Body of pancreas (tissue), 4 donors: ENCODE data around the gene DCLK3. TPM values are rescaled to one million over a fixed set of nuclear protein-coding genes. Genes with fewer than 3 reads are reported as not detected.

Experiments used
- ATAC-seq: fragments of 150-250 bp; one replicate; pipeline ENCODE4 v1.9.1; 2016
- DNase-seq, 4 donors: peaks; one replicate each; pipeline ENCODE4 v3.0.0-alpha.2; 2019
- H3K27ac ChIP-seq, 4 donors: fragments of 200-600 bp; sonication (generic); 1 replicate in 3 of 4; 2 replicates in 1 of 4; pipeline versions ENCODE4 v1.5.1 to v1.6.1; 2016 to 2019; ENCODE audit warnings: mild to moderate bottlenecking in 1 of 4, mixed read lengths in 1 of 4, moderate library complexity in 1 of 4
- H3K27me3 ChIP-seq, 2 donors: fragments of 200-600 bp; sonication (generic); one replicate each; pipeline ENCODE4 v1.6.0; 2016; ENCODE audit warnings: mild to moderate bottlenecking in 1 of 2
- H3K36me3 ChIP-seq, 2 donors: fragments of 200-600 bp; sonication (generic); replicated peaks in 1 of 2; 2 replicates each; pipeline ENCODE4 v1.5.1; 2016; ENCODE audit warnings: low read depth in 2 of 2; ENCODE audit not compliant: insufficient read depth in 1 of 2
- H3K4me1 ChIP-seq: fragments of 200-600 bp; sonication (generic); one replicate; pipeline ENCODE4 v1.6.0; 2016
- H3K4me3 ChIP-seq, 2 donors: fragments of 200-600 bp; sonication (generic); 1 replicate in 1 of 2; 2 replicates in 1 of 2; pipeline ENCODE4 v1.5.1; 2016 to 2019
- H3K9me3 ChIP-seq, 3 donors: fragments of 200-600 bp; sonication (generic); 1 replicate in 2 of 3; 2 replicates in 1 of 3; pipeline ENCODE4 v1.5.1; 2016
- POLR2A ChIP-seq, 3 donors: fragments of 450-650 bp; IDR thresholded peaks; one replicate each; pipeline ENCODE4 v1.6.1; 2016; ENCODE audit warnings: antibody characterized with exemption in 3 of 3, mild to moderate bottlenecking in 2 of 3
- WGBS, 2 donors: methylation state at CpG; one replicate each; pipeline ENCODE4 v1.1.5; 2017; 5-methylcytosine and 5-hydroxymethylcytosine counted together
- intact Hi-C: fragments of 100-400 bp; cut with DNase I; formaldehyde crosslinking; loops from one replicate; pipeline ENCODE4 v1.15.1; 2023
- total RNA-seq, 2 donors: library from RNA; depleted of rRNA; stranded (reverse); fragments of >200 nt; gene quantifications; one replicate each; pipeline ENCODE4 v1.1.0, GENCODE V29; 2016
- TF ChIP-seq, protein P1 (sequence below), 7 experiments: fragments of 450-650 bp in 4 of 7; fragments of 200-600 bp in 3 of 7; sonication (generic) in 3 of 7; IDR thresholded peaks; one replicate each; pipeline ENCODE4 v1.5.1; 2016 to 2019; ENCODE audit warnings: antibody characterized with exemption in 7 of 7

The DCLK3 gene
- total RNA-seq, 2 donors from 2014 or later = not detected

GRCh38 chr3:36774052-36774451 is 9.7 kb upstream of the DCLK3 start:
- ATAC-seq (no peak), DNase-seq (no peak)
- 52 to 86% methylated on average over 3 of the region's 3 CpGs for WGBS, 2 donors
- intact Hi-C loops = no loop called here
- H3K9me3 ChIP-seq = no peaks in the 10 kb centered on the region
- H3K36me3 ChIP-seq = no peaks in the 10 kb centered on the region
- H3K27me3 ChIP-seq = no peaks in the 10 kb centered on the region
- no peak for TF ChIP-seq POLR2A (IDR thresholded peaks at IDR 0.05)
- TF ChIP-seq, protein P1, sequence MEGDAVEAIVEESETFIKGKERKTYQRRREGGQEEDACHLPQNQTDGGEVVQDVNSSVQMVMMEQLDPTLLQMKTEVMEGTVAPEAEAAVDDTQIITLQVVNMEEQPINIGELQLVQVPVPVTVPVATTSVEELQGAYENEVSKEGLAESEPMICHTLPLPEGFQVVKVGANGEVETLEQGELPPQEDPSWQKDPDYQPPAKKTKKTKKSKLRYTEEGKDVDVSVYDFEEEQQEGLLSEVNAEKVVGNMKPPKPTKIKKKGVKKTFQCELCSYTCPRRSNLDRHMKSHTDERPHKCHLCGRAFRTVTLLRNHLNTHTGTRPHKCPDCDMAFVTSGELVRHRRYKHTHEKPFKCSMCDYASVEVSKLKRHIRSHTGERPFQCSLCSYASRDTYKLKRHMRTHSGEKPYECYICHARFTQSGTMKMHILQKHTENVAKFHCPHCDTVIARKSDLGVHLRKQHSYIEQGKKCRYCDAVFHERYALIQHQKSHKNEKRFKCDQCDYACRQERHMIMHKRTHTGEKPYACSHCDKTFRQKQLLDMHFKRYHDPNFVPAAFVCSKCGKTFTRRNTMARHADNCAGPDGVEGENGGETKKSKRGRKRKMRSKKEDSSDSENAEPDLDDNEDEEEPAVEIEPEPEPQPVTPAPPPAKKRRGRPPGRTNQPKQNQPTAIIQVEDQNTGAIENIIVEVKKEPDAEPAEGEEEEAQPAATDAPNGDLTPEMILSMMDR (IDR thresholded peaks at IDR 0.05) = no peak
- no peak overlapping the region for H3K27ac ChIP-seq
- H3K4me3 ChIP-seq = no peak overlapping the region
- H3K4me1 ChIP-seq = no peaks in the 10 kb centered on the region

DNA sequence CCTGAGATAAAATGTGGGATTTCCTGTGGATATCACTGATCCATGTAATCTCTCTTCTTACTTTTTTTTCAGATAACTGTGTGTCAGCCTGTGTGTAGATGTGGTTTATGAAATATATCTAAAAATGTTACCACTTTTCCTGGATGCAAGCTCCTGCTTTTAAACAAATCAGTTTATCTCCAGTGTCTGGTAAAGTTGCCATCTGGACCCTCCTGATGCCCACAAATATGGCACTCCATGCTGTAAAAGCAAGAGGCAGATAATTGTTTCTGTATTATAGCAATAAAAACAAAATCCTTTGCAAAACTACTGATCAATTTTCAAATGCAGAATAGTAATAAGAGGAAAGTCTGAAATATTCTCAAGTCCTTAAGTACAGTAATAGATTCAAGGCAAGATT is 7.6 kb upstream of the DCLK3 start:
- ATAC-seq (no peak), DNase-seq (no peak)
- intact Hi-C loops = no loop called here
- Histone ChIP-seq H3K9me3 (no peaks in the 10 kb centered on the region), H3K4me3 (no peak overlapping the region), H3K27ac (no peak overlapping the region), H3K36me3 (no peaks in the 10 kb centered on the region), H3K4me1 (no peaks in the 10 kb centered on the region), H3K27me3 (no peaks in the 10 kb centered on the region)
- TF ChIP-seq, protein P1 (IDR thresholded peaks at IDR 0.05) = no peak

GRCh38 chr3:36769926-36770325 is 5.6 kb upstream of the DCLK3 start:
- no peak overlapping the region for H3K4me3 ChIP-seq
- DNase-seq = no peak
- WGBS, 2 donors = 6 to 21% methylated on average over 1 of the region's 1 CpG
- no peaks in the 10 kb centered on the region for H3K4me1 ChIP-seq
- intact Hi-C loops = no loop called here
- H3K27me3 ChIP-seq = no peaks in the 10 kb centered on the region
- no peaks in the 10 kb centered on the region for H3K36me3 ChIP-seq
- no peak for TF ChIP-seq POLR2A (IDR thresholded peaks at IDR 0.05)
- TF ChIP-seq, protein P1 (IDR thresholded peaks at IDR 0.05) = no peak
- H3K27ac ChIP-seq = no peak overlapping the region
- ATAC-seq = no peak
- no peaks in the 10 kb centered on the region for H3K9me3 ChIP-seq

GRCh38 chr3:36765104-36765503 is 751 bp upstream of the DCLK3 start:
- H3K27me3 ChIP-seq = peaks cover 0 to 6% of the 10 kb centered on the region in 2 donors
- TF ChIP-seq, protein P1 (IDR thresholded peaks at IDR 0.05) = no peak
- no peak for TF ChIP-seq POLR2A (IDR thresholded peaks at IDR 0.05)
- intact Hi-C loops = no loop called here

GRCh38 chr3:36764704-36765038 is 318 bp upstream of the DCLK3 start:
- intact Hi-C loops = no loop called here
- no peaks in the 10 kb centered on the region for H3K4me1 ChIP-seq
- H3K9me3 ChIP-seq = no peaks in the 10 kb centered on the region
- no peaks in the 10 kb centered on the region for H3K36me3 ChIP-seq
- WGBS, 2 donors = 31 to 40% methylated on average over 10 of the region's 10 CpGs
- no peak for DNase-seq
- TF ChIP-seq, protein P1 (IDR thresholded peaks at IDR 0.05) = no peak
- TF ChIP-seq POLR2A (IDR thresholded peaks at IDR 0.05) = no peak
- no peak overlapping the region for H3K27ac ChIP-seq
- H3K27me3 ChIP-seq = peaks cover 0 to 6% of the 10 kb centered on the region in 2 donors
- no peak for ATAC-seq
- H3K4me3 ChIP-seq = no peak overlapping the region

More at GRCh38 chr3:36765104-36765503, 751 bp upstream of the DCLK3 start:
- H3K4me3 ChIP-seq = no peak overlapping the region
- no peak overlapping the region for H3K27ac ChIP-seq
- no peak for DNase-seq
- H3K36me3 ChIP-seq = no peaks in the 10 kb centered on the region
- H3K4me1 ChIP-seq = no peaks in the 10 kb centered on the region
- no peak for ATAC-seq
- no peaks in the 10 kb centered on the region for H3K9me3 ChIP-seq
- 34 to 45% methylated on average over 7 of the region's 7 CpGs for WGBS, 2 donors
